KOPT-K1 (cell line): Measurements from ENCODE around the gene PRKCG.
"Not testable (repeated sequence)": the region's sequence is repeated elsewhere in the genome, so short reads cannot be mapped to it uniquely, and the experiment has no call there.

Experiments
- H3K27ac ChIP-seq: fragments of 200-600 bp; sonication (generic); 2 replicates; pipeline ENCODE4 v1.5.1; 2016; ENCODE audit warnings: antibody characterized with exemption, mild to moderate bottlenecking, low read depth, low read length; ENCODE audit not compliant: poor library complexity, severe bottlenecking
- H3K36me3 ChIP-seq: fragments of 200-600 bp; sonication (generic); 2 replicates; pipeline ENCODE4 v1.5.1; 2017; ENCODE audit warnings: antibody characterized with exemption, mild to moderate bottlenecking, low read length, moderate library complexity; ENCODE audit not compliant: insufficient read depth
- H3K9me3 ChIP-seq: fragments of 200-600 bp; sonication (generic); 2 replicates; pipeline ENCODE4 v1.5.1; 2017; ENCODE audit warnings: antibody characterized with exemption, low read length, mild to moderate bottlenecking; ENCODE audit not compliant: insufficient read depth, poor library complexity, severe bottlenecking

Gene PRKCG

DNA sequence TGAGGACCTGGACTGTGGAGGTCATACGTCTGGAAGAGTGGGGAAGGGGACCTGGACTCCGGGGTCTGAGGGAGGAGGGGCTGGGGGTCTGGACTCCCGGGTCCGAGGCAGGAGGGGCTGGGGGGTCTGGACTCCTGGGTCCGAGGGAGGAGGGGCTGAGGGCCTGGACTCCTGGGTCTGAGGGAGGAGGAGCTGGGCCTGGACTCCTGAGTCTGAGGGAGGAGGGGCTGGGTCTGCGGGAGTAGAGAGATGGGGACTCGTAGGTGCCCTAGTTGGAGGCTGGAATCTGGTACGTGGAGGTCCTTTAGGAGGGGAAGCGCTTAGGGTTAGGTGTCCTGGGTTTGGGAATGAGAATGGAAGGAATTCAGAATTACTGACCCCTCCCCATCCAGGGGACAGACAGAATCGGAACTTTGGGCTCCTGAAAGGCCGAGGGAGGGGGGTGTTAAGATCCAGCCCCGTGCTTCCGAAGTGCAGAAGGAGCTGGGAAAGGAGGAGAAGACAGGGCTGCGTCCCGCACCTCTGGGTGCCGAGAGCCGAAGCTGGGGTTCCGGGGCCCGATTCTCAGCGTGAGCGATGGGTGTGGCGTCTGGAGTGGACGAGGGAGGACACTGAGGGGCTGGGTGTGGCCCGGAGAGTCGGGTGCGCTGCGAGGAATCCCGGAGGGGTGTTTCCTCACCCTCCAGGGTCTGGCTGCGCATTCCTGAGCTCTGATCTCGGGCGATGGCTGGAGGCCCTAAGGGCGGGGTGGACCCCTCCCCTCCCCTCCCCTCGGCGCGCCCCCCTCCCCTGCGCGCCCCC, 13.7 kb upstream of the PRKCG start:
- Histone ChIP-seq H3K27ac (peak overlapping the region; percentile 67), H3K9me3 (no peaks in the 10 kb centered on the region), H3K36me3 (no peaks in the 10 kb centered on the region)

DNA sequence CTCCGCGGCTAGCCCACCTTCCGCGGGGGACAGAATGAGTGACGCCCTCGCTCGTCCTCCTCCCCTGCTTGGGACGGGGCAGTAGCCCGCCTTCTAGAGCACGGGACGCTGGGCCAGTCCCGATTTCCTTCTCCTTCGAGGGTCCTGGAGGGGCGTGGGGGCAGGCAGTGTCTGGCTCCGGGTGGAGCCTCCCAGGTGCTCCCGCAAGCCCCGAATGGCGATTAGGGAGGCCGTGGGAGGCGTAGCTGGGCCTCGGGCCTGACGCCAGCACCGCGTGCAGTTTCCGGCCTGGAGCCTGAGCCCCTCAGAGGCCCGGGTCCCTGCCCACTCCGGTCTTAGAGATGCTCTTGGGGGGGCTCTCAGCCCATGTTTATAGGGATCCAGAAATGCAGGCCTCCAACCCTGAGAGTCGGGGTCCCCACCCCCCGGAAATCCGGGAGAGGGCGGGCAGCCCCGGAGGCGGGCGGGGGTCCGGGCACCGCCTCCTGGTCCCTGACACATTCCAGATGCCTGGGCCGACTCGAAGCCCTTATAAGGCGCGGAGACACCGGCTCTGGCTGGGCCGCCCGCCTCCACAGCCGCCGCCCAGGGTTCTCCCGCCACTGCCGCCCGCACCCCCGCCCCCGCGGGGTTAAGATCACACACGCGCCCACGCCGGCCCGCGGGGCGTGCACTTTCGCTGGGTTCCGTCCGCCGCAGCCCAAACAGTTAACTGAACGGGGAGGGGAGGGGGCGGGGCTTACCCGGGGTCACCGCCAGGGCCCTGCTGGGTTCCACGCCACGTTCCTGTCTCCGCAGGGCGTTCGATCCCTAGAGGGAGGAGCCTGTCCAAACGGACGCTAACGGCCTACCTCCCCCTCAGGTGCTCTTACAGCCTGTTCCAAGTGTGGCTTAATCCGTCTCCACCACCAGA, 12.8 kb upstream of the PRKCG start:
- Histone ChIP-seq H3K36me3 (no peaks in the 10 kb centered on the region; the same call in 1 of the 2 replicates), H3K9me3 (no peaks in the 10 kb centered on the region), H3K27ac (peak overlapping the region; percentile 67)

- not testable (repeated sequence) for H3K36me3 ChIP-seq
- H3K27ac ChIP-seq = peak overlapping the region; percentile 67
These were observed 12.1 kb upstream of the PRKCG start for GRCh38 chr19:53869805-53870484.

DNA sequence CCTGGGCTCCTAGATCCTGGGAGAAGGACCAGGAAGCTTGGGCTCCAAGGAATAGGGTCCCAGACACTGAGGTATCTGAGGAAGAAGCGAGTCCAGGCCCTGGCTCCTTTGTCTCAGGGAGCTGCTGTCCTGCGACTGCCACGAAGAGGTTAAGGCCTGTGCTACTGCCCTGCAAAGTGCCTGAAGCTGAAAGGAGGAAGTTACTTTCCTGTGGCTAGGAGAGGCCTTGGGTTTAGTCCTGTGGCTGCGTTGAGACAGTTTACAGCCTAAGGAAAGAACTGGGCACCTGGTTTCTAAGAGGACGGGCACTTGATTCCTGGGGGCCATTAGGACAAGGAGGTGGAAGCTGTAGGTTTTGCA, 11.5 kb upstream of the PRKCG start:
- no peak overlapping the region for H3K27ac ChIP-seq

More at GRCh38 chr19:53869805-53870484, 12.1 kb upstream of the PRKCG start:
- not testable (repeated sequence) for H3K9me3 ChIP-seq

DNA sequence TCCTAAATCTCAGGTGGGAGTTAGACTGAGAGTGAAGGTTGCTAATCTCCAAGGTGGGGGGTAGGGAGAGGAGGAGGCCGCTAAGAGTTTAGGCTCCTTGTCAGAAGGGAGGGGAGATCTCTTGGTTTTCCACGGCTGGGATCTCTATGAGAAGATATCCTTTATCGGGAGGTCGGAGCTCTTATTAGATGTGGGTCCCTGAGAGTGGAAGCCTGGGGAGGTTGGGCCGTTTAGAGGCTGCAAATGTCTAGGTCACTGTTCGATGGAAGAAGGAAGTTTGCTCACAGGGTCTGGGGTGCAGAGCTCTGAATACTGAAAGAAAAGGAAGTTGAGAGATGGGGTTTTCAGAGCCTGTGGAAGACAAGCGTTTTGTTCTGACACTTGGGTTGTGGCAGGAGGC, 10.5 kb upstream of the PRKCG start:
- H3K36me3 ChIP-seq = no peaks in the 10 kb centered on the region; the same call in 1 of the 2 replicates
- no peaks in the 10 kb centered on the region for H3K9me3 ChIP-seq
- H3K27ac ChIP-seq = no peak overlapping the region

More for the DNA sequence above, 11.5 kb upstream of the PRKCG start:
- no peaks in the 10 kb centered on the region for H3K9me3 ChIP-seq
- H3K36me3 ChIP-seq = no peaks in the 10 kb centered on the region; the same call in 1 of the 2 replicates

GRCh38 chr19:53872762-53873161, 9.2 kb upstream of the PRKCG start:
- no peaks in the 10 kb centered on the region for H3K9me3 ChIP-seq
- H3K36me3 ChIP-seq = no peaks in the 10 kb centered on the region; the same call in 1 of the 2 replicates
- no peak overlapping the region for H3K27ac ChIP-seq

- no peaks in the 10 kb centered on the region for H3K9me3 ChIP-seq
These were observed 8.0 kb upstream of the PRKCG start for GRCh38 chr19:53873773-53874605.

GRCh38 chr19:53874606-53874990, 7.4 kb upstream of the PRKCG start:
- Histone ChIP-seq H3K36me3 (no peaks in the 10 kb centered on the region; the same call in 1 of the 2 replicates), H3K27ac (peak overlapping the region; percentile 55), H3K9me3 (no peaks in the 10 kb centered on the region)

More at GRCh38 chr19:53873773-53874605, 8.0 kb upstream of the PRKCG start:
- Histone ChIP-seq H3K36me3 (no peaks in the 10 kb centered on the region; the same call in 1 of the 2 replicates), H3K27ac (peak overlapping the region; percentile 55)

DNA sequence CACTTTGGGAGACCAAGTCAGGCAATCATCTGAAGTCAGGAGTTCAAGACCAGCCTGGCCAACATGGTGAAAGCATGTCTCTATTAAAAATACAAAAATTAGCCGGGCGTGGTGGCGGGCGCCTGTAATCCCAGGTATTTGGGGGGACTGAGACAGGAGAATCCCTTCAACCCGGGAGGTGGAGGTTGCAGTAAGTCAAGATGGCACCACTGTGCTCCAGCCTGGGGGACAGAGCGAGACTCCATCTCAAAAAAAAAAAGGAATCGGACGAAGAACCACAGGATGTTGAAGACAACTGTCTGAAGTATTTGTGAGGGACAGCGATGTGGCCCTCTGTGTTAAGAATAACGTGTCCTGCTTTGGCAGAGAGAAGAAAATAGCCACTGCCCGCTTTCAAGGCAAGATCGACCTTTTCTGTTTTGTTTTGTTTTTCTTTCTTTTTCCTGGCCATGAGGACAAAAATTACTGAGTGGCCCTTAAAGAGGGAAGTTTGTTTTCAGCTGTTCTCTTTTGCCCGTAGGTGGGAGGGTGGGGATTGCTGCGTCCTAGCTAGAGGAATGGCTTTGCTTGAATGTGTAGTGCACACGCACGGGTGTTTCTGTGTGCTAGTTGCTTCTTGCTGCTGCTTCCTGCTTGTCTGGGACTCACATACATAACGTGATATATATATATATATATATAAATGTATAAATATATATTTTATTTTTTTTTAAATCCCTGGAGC, 6.2 kb upstream of the PRKCG start:
- Histone ChIP-seq H3K27ac (no peak overlapping the region), H3K9me3 (no peaks in the 10 kb centered on the region), H3K36me3 (no peaks in the 10 kb centered on the region; the same call in 1 of the 2 replicates)

- Histone ChIP-seq H3K9me3 (no peaks in the 10 kb centered on the region), H3K36me3 (no peaks in the 10 kb centered on the region; the same call in 1 of the 2 replicates), H3K27ac (no peak overlapping the region)
These were observed 5.3 kb upstream of the PRKCG start for GRCh38 chr19:53876651-53877224.

GRCh38 chr19:53877361-53877766, 4.6 kb upstream of the PRKCG start:
- no peaks in the 10 kb centered on the region; the same call in 1 of the 2 replicates for H3K36me3 ChIP-seq
- H3K27ac ChIP-seq = no peak overlapping the region
- no peaks in the 10 kb centered on the region for H3K9me3 ChIP-seq

DNA sequence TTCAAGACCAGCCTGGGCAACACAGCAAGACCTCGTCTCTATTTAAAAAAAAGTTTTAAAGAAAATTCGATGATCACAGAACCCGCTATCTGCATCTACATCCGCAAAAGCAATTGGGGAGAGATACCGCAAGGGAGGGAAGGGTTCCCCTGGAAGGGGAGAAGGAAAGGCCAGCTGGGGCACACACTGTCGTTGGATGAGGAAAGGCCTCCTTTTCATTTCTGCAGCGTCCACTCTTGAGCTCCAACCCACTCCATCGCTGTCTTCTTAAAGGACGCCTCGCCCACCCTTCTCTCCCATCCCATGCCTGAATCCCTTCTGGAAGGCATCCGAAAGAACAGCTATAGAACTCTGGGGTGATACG, 3.2 kb upstream of the PRKCG start:
- Histone ChIP-seq H3K36me3 (no peaks in the 10 kb centered on the region; the same call in 1 of the 2 replicates), H3K27ac (no peak overlapping the region), H3K9me3 (no peaks in the 10 kb centered on the region)
